Measurements from ENCODE around the gene CCL24.
"Not testable (repeated sequence)": the region's sequence is repeated elsewhere in the genome, so short reads cannot be mapped to it uniquely, and the experiment has no call there.

Gene CCL24

GRCh38 chr7:75819711-75820110 is 6.1 kb upstream of the CCL24 start:
- no peak for DNase-seq (ENCODE audit: low read depth, low spot score)

GRCh38 chr7:75818472-75818871 is 4.9 kb upstream of the CCL24 start:
- no peak for DNase-seq (ENCODE audit: low read depth, low spot score)

GRCh38 chr7:75817116-75817515 is 3.5 kb upstream of the CCL24 start:
- DNase-seq (ENCODE audit: low read depth, low spot score) = no peak

GRCh38 chr7:75815418-75816064 is 1.9 kb upstream of the CCL24 start:
- no peak for DNase-seq (ENCODE audit: low read depth, low spot score)

- DNase-seq (ENCODE audit: low read depth, low spot score) = no peak
Measured at GRCh38 chr7:75814407-75814947, 871 bp upstream of the CCL24 start.

GRCh38 chr7:75813084-75813483 is 522 bp downstream of the CCL24 start:
- no peak for DNase-seq (ENCODE audit: low read depth, low spot score)

GRCh38 chr7:75811894-75812678 is 1.5 kb downstream of the CCL24 start:
- no peak for DNase-seq (ENCODE audit: low read depth, low spot score)

GRCh38 chr7:75809396-75809795 is 4.2 kb downstream of the CCL24 start:
- no peak for DNase-seq (ENCODE audit: low read depth, low spot score)

GRCh38 chr7:75808106-75808505 is 5.5 kb downstream of the CCL24 start:
- DNase-seq (ENCODE audit: low read depth, low spot score) = no peak

- no peak for DNase-seq (ENCODE audit: low read depth, low spot score)
Measured at GRCh38 chr7:75807452-75807851, 6.2 kb downstream of the CCL24 start.

- no peak for DNase-seq (ENCODE audit: low read depth, low spot score)
Measured at GRCh38 chr7:75806560-75807307, 6.9 kb downstream of the CCL24 start.

- DNase-seq (ENCODE audit: low read depth, low spot score) = no peak
Measured at GRCh38 chr7:75804705-75805104, 8.9 kb downstream of the CCL24 start.

GRCh38 chr7:75804004-75804403 is 9.6 kb downstream of the CCL24 start:
- DNase-seq (ENCODE audit: low read depth, low spot score) = no peak

GRCh38 chr7:75802552-75802821 is 11.1 kb downstream of the CCL24 start:
- no peak for DNase-seq (ENCODE audit: low read depth, low spot score)

GRCh38 chr7:75798770-75799169 is 14.8 kb downstream of the CCL24 start:
- no peak for DNase-seq (ENCODE audit: low read depth, low spot score)

- DNase-seq (ENCODE audit: low read depth, low spot score) = no peak
Measured at GRCh38 chr7:75796420-75796819, 17.2 kb downstream of the CCL24 start.

- DNase-seq (ENCODE audit: low read depth, low spot score) = peak; percentile 36
Measured at GRCh38 chr7:75795831-75796285, 17.7 kb downstream of the CCL24 start.

GRCh38 chr7:75793676-75794075 is 19.9 kb downstream of the CCL24 start:
- DNase-seq (ENCODE audit: low read depth, low spot score) = no peak

GRCh38 chr7:75792567-75792966 is 21.0 kb downstream of the CCL24 start:
- DNase-seq (ENCODE audit: low read depth, low spot score) = not testable (repeated sequence)

- no peak for DNase-seq (ENCODE audit: low read depth, low spot score)
Measured at GRCh38 chr7:75789361-75789924, 24.2 kb downstream of the CCL24 start.

GRCh38 chr7:75788154-75788847 is 25.3 kb downstream of the CCL24 start:
- peak; percentile 71 for DNase-seq (ENCODE audit: low read depth, low spot score)
